ENCODE results near the gene WARS2. TPM values are rescaled to one million over a fixed set of nuclear protein-coding genes. Genes with fewer than 3 reads are reported as not detected.

WARS2 gene
- total RNA-seq, 2 experiments from 2014 or later, result 19.0 to 20.7 TPM

DNA sequence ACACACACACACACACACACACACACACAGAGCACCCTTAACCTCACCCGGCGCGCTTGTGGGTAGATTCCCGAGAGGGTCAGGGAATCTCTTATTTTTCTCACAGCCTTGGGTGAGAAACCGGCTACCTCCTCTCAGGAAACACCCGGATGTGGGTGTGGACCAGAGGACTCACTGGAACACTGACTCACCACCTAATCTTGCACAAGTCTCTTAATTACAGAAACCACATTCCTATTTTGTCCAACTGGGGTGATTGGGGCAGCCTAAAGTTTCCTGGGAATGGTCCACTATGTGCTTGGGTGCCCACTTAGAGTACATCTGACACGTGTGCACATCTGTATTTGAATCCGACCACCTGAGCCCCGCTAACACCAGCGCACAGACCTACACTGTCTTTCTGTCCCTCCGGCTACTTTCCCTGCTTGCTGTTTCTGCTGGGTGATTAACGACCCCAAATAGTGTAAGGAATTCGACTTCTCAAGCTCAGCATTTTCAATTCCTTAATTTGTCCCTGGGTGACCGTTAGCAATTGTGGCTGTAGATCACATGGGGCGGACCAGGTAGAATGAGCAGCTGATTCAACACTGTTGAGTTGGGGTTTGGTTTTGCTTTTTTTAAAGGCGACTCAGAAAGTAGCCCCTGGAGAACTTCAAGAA is 138.3 kb downstream of the WARS2 start:
- POLR2A ChIA-PET, result no interaction called here
- CTCF ChIA-PET, result interaction anchor here (1.6 kb wide), 1 partner anchor 16 kb away, joined by 3 read pairs; no protein-coding TSS in a partner anchor

DNA sequence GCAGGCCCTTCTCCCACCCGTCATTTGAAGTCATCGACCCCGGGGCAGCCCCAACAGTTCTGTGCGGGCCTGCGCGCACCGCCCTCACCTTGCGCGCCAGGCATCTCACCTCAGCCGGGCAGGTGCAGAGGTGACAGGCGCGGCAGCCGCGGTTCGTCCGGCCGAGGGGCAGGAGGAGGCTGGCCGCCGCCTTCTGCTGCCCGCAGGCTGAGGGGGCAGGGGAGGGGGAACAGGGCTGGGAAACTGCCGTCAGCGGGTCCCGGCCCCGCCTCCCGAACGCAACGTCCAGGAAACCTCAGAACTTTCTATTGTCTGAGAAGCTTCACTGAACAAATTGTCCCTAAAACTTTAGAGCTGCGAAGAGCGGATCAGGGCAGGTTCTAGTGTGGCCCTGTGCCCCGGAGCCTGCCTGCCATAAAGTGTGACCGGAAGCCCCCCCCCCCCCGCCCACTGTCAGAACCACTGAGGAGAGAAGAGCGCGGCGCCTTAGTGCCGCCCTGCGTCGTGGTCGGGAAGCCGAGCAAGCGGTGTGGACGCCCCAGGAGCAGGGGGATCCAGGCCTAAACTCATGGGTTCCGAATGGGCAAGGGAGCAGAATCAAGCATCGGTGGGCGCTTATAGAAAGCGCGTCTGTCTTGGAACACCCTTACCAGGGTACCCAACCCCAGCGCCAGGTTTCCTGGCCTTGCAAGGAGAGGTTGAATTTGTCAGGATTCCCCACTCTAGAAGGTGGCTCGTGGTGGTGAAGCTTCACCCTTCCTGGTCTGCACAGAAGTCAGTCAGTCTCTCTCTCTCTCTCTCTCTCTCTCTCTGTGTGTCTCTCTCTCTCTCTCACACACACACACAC is 139.0 kb downstream of the WARS2 start:
- POLR2A ChIA-PET, result no interaction called here
- CTCF ChIA-PET, result no interaction called here

- ChIA-PET POLR2A (no interaction called here), CTCF (no interaction called here)
Measured at GRCh38 chr1:119000371-119001180, 139.9 kb downstream of the WARS2 start.

DNA sequence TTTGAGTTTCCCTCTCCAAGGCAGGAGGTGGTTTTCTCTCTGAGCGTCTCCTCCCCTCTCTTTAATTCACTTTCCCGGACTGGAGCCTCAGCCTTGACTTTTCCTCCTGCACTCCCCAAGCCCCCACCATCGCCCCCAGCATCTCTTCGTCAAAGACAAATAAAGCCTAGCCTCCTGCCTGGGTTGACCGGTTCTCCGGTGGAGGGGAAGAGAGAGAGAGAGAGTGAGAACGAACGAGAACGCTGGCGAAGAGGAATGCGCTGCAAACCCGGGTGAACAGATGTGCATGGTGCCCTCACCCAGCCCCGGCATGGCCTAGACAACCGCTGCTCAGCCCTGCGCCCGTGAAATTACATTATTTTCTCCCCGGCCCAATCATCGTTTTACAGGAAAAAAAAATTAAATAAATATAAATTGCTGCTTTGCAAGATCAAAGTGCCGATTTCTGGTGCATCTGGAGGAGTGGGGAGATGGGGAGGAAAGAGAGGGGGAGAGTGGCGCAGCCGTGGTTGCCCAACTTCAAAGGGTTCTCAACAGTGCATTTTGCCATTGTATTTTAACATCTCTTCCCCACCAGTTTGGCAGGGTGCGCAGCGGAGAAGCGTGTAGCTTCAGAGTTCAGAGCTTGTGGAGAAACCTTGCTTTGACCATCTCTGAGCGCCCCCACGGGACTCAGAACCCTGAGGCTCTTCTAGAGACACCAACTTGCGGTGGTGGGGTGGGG is 140.9 kb downstream of the WARS2 start:
- CTCF ChIA-PET, result no interaction called here

GRCh38 chr1:118998171-118998570 is 142.3 kb downstream of the WARS2 start:
- POLR2A ChIA-PET, result no interaction called here
- CTCF ChIA-PET, result no interaction called here

More for the DNA sequence above, 140.9 kb downstream of the WARS2 start:
- POLR2A ChIA-PET, result no interaction called here

DNA sequence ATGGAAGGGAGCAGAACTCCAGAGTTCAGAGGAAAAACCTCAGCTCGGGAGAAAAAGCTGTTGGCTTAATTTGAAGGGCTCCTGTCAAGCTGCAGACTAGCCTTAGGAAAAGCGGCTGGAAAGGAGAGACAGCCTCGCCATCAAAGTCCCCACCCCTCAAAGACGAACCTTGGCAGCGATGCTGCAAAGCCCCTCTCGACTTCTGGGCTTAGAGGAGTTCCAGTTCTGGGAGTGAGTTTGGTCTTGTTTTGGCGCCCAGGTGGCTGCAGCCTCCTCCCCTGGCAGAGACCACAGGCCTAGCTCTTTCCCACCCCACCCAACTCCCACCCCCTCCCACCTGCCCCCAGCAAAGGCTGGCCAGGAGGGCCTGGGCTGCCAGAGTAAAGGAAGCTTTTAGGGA is 143.2 kb downstream of the WARS2 start:
- CTCF ChIA-PET, result no interaction called here
- POLR2A ChIA-PET, result no interaction called here

GRCh38 chr1:118995312-118996016 is 145.0 kb downstream of the WARS2 start:
- POLR2A ChIA-PET, result no interaction called here
- CTCF ChIA-PET, result no interaction called here

GRCh38 chr1:118993700-118994026 is 146.8 kb downstream of the WARS2 start:
- ChIA-PET POLR2A (no interaction called here), CTCF (no interaction called here)

- ChIA-PET CTCF (no interaction called here), POLR2A (no interaction called here)
Measured at GRCh38 chr1:118992868-118993699, 147.4 kb downstream of the WARS2 start.

DNA sequence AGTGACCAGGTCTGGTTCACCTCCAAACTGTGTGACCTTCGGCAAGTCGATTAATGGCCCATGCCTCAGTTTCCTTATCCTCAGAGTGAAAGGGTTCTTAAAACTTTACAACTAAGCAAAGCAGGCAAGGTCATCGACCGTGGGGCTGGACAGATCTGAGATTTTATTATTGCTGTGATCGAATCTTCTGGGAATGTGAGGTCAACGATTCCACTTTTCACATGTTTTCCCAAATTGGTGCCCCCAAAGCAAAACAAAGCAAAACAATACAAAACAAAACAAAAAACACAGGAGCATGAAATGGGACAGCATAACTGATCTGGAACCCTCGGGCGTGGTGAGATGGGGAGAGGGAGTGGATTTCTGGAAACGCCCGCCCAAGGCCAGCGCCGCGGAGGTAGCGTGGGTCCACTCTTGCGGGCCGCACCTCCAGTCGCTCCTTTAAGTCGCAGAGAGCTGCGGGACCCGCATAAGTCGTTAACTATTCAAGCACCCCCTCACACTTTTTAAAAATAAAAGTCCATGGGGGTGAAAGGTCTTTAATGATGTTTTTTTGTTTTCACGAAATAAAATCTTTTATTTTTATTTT is 148.1 kb downstream of the WARS2 start:
- CTCF ChIA-PET, result no interaction called here
- POLR2A ChIA-PET, result no interaction called here

DNA sequence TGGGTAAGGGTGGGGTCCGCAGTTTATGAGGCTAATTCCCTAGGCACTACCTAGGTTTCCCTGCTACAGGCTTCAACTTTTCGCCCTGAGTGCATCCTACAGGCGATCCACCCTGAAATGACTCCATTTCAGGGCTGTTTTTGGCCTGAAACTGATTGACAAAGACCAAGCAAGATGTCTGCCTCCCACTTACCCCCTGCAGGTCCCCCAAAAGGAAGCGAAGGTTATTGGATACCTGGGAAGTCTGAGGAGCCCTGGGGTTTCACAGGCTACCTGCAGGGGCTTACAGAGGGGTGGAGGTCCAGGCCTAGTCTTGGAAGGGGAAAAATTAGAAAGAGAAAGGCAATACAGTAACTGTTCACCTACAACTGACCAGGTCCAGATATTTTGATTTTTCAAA is 149.0 kb downstream of the WARS2 start:
- ChIA-PET POLR2A (no interaction called here), CTCF (no interaction called here)

DNA sequence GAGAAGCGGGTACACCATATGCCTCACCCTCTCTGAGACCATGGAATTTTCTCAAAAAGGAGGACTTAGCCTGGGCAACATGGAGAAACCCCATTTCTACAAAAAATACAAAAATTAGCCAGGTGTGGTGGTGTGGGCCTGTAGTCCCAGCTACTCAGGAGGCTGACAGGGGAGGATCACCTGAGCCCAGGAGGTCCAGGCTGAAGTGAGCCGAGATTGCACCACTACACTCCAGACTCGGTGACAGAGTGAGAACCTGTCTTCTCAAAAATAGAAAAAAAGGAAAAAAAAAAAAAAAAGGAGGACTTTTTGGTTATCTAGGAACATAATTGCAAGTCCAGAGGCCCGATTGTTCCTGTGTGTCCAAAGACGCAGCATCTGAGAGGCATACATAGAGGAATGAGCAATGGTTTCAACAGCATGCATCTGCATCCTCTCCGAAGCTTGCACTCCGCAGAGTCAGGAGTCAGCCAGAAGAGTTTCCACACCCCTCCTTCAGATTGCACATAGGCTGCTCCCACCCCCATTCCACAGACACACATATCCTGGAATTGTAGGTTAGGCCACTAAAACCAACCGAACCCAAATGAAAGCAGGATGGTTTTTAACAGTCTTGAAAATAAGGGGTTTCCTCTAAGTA is 149.8 kb downstream of the WARS2 start:
- ChIA-PET POLR2A (no interaction called here), CTCF (no interaction called here)

DNA sequence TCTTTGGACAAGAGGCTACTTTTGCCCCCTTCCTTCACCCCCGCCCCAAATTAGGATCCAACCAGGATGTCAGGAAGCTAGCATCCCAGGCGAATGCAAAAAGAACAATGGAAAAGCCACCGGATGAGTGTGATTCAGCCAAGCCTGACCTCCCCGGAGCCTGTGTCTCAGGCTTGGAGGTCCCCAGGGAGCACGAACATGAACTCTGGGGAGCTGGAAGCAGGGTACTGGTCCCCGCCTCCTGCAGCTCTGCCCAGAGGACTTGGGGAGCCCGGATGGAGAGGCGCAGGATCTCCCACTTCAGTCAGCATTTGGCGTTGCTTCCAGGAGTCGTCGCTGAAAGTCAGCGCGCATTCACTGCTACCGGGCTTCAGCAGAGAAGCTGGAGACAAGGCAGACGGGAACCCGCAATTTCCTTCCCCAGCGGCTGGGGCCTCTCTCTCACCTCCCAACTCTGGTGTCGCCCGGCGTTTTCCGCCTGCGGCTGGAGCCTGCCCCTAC is 150.5 kb downstream of the WARS2 start:
- ChIA-PET CTCF (no interaction called here), POLR2A (no interaction called here)

DNA sequence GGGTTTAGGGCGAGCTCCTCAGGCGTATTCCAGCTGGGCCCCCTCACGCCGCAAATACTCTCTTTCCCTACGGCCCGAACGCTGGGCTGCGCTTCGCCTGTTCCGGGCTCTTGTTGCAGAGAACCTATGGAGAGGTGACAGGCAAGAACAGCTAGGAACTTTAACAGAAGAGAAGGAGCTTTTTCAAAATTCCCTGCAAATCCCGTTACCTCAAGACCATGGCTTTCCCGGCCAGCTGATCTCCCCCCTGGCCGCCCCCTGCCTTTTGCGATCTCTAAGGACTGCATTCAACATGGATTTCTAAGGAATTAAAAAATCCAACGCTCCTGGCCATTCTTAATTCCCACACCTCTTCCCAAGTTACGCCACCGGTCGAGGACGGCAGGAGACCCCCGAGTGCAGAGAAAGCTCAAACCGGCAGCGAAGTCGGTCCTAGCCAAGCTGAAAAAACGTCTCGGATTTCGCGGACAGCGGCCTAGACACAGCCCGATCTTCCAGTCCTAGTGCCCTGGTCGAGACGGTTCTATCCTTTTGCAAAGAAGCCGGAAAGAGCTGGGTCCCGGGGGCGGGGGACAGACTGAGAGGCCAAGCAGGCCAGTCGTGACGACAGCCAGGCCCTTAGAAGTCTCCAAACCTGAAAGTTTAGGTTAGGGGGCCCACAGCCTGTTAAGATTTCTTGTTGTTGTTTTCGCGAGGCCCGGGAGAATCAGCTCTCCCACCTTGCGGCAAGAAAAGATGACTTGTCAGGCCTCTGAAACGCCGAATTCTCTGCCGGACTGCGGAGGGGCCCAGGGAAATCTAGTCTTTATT is 151.2 kb downstream of the WARS2 start:
- CTCF ChIA-PET, result no interaction called here
- POLR2A ChIA-PET, result no interaction called here

- ChIA-PET CTCF (no interaction called here), POLR2A (no interaction called here)
Measured at GRCh38 chr1:118988186-118989005, 152.1 kb downstream of the WARS2 start, which contains the start of gene TBX15. TSS of gene TBX15 (minus strand) at chr1:118988343. CDS start at chr1:118987795, 548 bp downstream.

Data from activated CD8-positive, alpha-beta memory T cell treated with anti-CD3 and anti-CD28 coated beads for 36 hours (primary cell).